Mesenteric fat pad (tissue), 1 donor: ENCODE measurements around the gene CPNE1. TPM values are rescaled to one million over a fixed set of nuclear protein-coding genes. Genes with fewer than 3 reads are reported as not detected.

Source experiments
- DNase-seq: peaks from one replicate; pipeline ENCODE4 v3.0.0-alpha.2; 2020; ENCODE audit warnings: low spot score
- total RNA-seq: library from RNA; stranded (reverse); fragmentation: NEBNext Ultra II Directional; extraction: Animal tissue kit (Norgen Biotek cat#: 25700); gene quantifications from one replicate; pipeline ENCODE4 v1.2.1, GENCODE V29; 2021
- donor health status: DM: yes; HTN: yes; CAD: no.

CPNE1 gene
- total RNA-seq, 1 donor from 2014 or later = 126 TPM

GRCh38 chr20:35620818-35621559, 43.7 kb downstream of the CPNE1 start:
- no peak for DNase-seq

- DNase-seq = no peak
These were observed 45.3 kb downstream of the CPNE1 start for GRCh38 chr20:35619196-35620095.

- DNase-seq = no peak
These were observed 46.2 kb downstream of the CPNE1 start for GRCh38 chr20:35618263-35619131.

- DNase-seq = peak; percentile 94
These were observed 47.1 kb downstream of the CPNE1 start for GRCh38 chr20:35617397-35618262.

GRCh38 chr20:35616465-35617396, 48.0 kb downstream of the CPNE1 start:
- peak; percentile 95 for DNase-seq

GRCh38 chr20:35615667-35616464, 48.8 kb downstream of the CPNE1 start, which contains the start of gene SPAG4:
SPAG4 (plus strand) TSS chr20:35615829; CDS start chr20:35616004, 175 bp downstream.
- peak; percentile 100 for DNase-seq

- no peak for DNase-seq
These were observed 53.2 kb downstream of the CPNE1 start for GRCh38 chr20:35611482-35611881.

- DNase-seq = no peak
These were observed 53.8 kb downstream of the CPNE1 start for GRCh38 chr20:35610833-35611427.

GRCh38 chr20:35607003-35607735, 57.5 kb downstream of the CPNE1 start:
- DNase-seq = no peak

GRCh38 chr20:35606127-35606526, 58.6 kb downstream of the CPNE1 start:
- DNase-seq = peak; percentile 62

GRCh38 chr20:35604449-35604747, 60.3 kb downstream of the CPNE1 start:
- DNase-seq = peak; percentile 64

- DNase-seq = peak; percentile 68
These were observed 60.8 kb downstream of the CPNE1 start for GRCh38 chr20:35603695-35604448.

- no peak for DNase-seq
These were observed 61.7 kb downstream of the CPNE1 start for GRCh38 chr20:35602851-35603495.

GRCh38 chr20:35601990-35602389, 62.7 kb downstream of the CPNE1 start:
- no peak for DNase-seq

GRCh38 chr20:35600993-35601973, 63.4 kb downstream of the CPNE1 start:
- no peak for DNase-seq
